HEK293 (cell line): ENCODE data around the gene ANKRD11.

Experiments used
- ZNF202 ChIP-seq: fragments of 450-650 bp; formaldehyde crosslinking; IDR thresholded peaks from 2 replicates; pipeline ENCODE4 v1.5.1; 2016; ENCODE audit warnings: missing biosample characterization, missing genetic modification characterization, borderline replicate concordance
- ZNF292 ChIP-seq: fragments of 450-650 bp; formaldehyde crosslinking; IDR thresholded peaks from 2 replicates; pipeline ENCODE4 v1.5.1; 2016; ENCODE audit warnings: low read depth, missing biosample characterization, missing genetic modification characterization, borderline replicate concordance
- ZNF37A ChIP-seq: fragments of 450-650 bp; IDR thresholded peaks from 2 replicates; pipeline ENCODE4 v1.5.1; 2018; ENCODE audit warnings: missing biosample characterization, missing genetic modification characterization
- ZNF510 ChIP-seq: fragments of 450-650 bp; formaldehyde crosslinking; IDR thresholded peaks from 2 replicates; pipeline ENCODE4 v1.5.1; 2018; ENCODE audit warnings: mild to moderate bottlenecking, missing genetic modification characterization, missing biosample characterization; ENCODE audit not compliant: insufficient replicate concordance
- ZNF549 ChIP-seq: fragments of 450-650 bp; IDR thresholded peaks from 2 replicates; pipeline ENCODE4 v1.5.1; 2018; ENCODE audit warnings: missing biosample characterization, missing genetic modification characterization, mild to moderate bottlenecking, inconsistent platforms, moderate library complexity
- ZNF707 ChIP-seq: fragments of 450-650 bp; formaldehyde crosslinking; IDR thresholded peaks from 2 replicates; pipeline ENCODE4 v1.5.1; 2016; ENCODE audit warnings: missing biosample characterization, missing genetic modification characterization
- ZSCAN23 ChIP-seq: fragments of 450-650 bp; formaldehyde crosslinking; IDR thresholded peaks from 2 replicates; pipeline ENCODE4 v1.5.1; 2016; ENCODE audit warnings: missing biosample characterization, missing genetic modification characterization
- TF ChIP-seq, protein P1 (sequence below): fragments of 450-650 bp; IDR thresholded peaks from 2 replicates; pipeline ENCODE4 v1.5.1; 2018; ENCODE audit warnings: missing biosample characterization, mild to moderate bottlenecking, missing genetic modification characterization
- TF ChIP-seq, protein P2 (sequence below): fragments of 450-650 bp; formaldehyde crosslinking; IDR thresholded peaks from 2 replicates; pipeline ENCODE4 v1.5.1; 2017; ENCODE audit warnings: missing biosample characterization, mild to moderate bottlenecking, missing genetic modification characterization, moderate library complexity
- TF ChIP-seq, protein P3 (sequence below): fragments of 450-650 bp; IDR thresholded peaks from 2 replicates; pipeline ENCODE4 v1.5.1; 2018; ENCODE audit warnings: missing biosample characterization, missing genetic modification characterization
- TF ChIP-seq, protein P4 (sequence below): fragments of 450-650 bp; formaldehyde crosslinking; IDR thresholded peaks from 2 replicates; pipeline ENCODE4 v1.5.1; 2016; ENCODE audit warnings: missing biosample characterization, missing genetic modification characterization
- TF ChIP-seq, protein P5 (sequence below): fragments of 450-650 bp; formaldehyde crosslinking; IDR thresholded peaks from 2 replicates; pipeline ENCODE4 v1.5.1; 2017; ENCODE audit warnings: missing biosample characterization, missing genetic modification characterization
- TF ChIP-seq, protein P6 (sequence below): fragments of 450-650 bp; formaldehyde crosslinking; IDR thresholded peaks from 2 replicates; pipeline ENCODE4 v1.5.1; 2016; ENCODE audit warnings: missing biosample characterization, missing genetic modification characterization
- TF ChIP-seq, protein P7 (sequence below): fragments of 450-650 bp; formaldehyde crosslinking; IDR thresholded peaks from 2 replicates; pipeline ENCODE4 v1.5.1; 2016; ENCODE audit warnings: missing biosample characterization, missing genetic modification characterization
- TF ChIP-seq, protein P8 (sequence below): sonication (generic); formaldehyde crosslinking; IDR thresholded peaks from 2 replicates; pipeline ENCODE4 v1.8.1; 2022; ENCODE audit warnings: mild to moderate bottlenecking, moderate library complexity, missing genetic modification reagents
- TF ChIP-seq, protein P9 (sequence below): fragments of 450-650 bp; formaldehyde crosslinking; IDR thresholded peaks from 2 replicates; pipeline ENCODE4 v1.5.1; 2016; ENCODE audit warnings: missing biosample characterization, missing genetic modification characterization, borderline replicate concordance

Gene ANKRD11

DNA sequence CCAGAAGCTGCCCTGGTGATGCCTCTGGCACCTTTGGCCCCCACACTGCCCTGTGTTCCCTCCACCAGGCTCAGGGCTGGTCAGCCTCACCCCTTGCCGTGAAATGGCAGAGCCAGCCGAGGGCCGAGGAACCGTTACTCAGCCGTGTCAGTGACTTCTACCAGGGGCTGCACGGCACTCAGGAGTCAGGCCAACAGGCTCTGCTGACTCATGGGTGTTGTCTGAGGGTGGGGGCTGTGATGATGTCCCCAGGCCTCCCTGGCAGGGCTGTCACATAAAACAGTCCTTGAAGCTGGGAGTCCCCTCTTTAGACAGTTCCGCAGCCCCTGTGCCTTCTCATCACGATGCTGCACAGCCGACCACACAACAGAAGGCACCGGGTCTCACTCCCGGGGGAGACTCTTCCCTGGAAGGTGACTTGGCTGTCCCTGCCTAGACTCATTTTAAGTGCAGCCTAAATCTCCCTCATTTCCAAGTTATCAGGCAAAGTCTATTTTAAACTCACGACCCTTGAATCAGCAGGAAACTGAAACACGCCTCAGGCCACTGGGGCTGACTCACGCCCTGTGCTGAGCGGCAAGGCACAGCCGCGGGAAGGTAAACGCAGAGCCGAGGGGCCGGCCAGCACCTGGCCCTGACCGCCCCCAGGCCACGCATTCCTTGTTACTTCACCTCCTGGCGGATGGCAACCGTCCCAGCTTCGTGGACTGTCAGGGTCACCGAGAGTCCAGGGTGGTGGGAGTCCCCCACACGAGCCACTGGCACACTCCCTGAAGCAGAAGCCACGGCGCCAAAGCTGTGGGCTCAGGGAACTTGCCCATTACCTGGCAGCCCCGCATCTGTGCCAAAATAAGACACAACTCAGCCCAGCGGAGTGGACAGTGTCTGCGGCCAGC is 170.2 kb downstream of the ANKRD11 start (continued):
- TF ChIP-seq, protein P1, sequence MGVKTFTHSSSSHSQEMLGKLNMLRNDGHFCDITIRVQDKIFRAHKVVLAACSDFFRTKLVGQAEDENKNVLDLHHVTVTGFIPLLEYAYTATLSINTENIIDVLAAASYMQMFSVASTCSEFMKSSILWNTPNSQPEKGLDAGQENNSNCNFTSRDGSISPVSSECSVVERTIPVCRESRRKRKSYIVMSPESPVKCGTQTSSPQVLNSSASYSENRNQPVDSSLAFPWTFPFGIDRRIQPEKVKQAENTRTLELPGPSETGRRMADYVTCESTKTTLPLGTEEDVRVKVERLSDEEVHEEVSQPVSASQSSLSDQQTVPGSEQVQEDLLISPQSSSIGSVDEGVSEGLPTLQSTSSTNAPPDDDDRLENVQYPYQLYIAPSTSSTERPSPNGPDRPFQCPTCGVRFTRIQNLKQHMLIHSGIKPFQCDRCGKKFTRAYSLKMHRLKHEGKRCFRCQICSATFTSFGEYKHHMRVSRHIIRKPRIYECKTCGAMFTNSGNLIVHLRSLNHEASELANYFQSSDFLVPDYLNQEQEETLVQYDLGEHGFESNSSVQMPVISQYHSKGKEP, result no peak
- TF ChIP-seq ZNF549 (tag by site-specific recombination) (no peak), ZNF202 (tag by site-specific recombination) (no peak), ZSCAN23 (no peak), ZNF292 (tag by site-specific recombination) (no peak), ZNF707 (tag by site-specific recombination) (no peak), ZNF37A (tag by site-specific recombination) (no peak), ZNF510 (tag by site-specific recombination) (no peak)
- TF ChIP-seq, protein P2, sequence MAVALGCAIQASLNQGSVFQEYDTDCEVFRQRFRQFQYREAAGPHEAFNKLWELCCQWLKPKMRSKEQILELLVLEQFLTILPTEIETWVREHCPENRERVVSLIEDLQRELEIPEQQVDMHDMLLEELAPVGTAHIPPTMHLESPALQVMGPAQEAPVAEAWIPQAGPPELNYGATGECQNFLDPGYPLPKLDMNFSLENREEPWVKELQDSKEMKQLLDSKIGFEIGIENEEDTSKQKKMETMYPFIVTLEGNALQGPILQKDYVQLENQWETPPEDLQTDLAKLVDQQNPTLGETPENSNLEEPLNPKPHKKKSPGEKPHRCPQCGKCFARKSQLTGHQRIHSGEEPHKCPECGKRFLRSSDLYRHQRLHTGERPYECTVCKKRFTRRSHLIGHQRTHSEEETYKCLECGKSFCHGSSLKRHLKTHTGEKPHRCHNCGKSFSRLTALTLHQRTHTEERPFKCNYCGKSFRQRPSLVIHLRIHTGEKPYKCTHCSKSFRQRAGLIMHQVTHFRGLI (tag by site-specific recombination), result 0 out of 2 replicates have a peak, but pooled peaks have one; percentile 18
- TF ChIP-seq, protein P3, sequence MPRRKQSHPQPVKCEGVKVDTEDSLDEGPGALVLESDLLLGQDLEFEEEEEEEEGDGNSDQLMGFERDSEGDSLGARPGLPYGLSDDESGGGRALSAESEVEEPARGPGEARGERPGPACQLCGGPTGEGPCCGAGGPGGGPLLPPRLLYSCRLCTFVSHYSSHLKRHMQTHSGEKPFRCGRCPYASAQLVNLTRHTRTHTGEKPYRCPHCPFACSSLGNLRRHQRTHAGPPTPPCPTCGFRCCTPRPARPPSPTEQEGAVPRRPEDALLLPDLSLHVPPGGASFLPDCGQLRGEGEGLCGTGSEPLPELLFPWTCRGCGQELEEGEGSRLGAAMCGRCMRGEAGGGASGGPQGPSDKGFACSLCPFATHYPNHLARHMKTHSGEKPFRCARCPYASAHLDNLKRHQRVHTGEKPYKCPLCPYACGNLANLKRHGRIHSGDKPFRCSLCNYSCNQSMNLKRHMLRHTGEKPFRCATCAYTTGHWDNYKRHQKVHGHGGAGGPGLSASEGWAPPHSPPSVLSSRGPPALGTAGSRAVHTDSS, result no peak
- TF ChIP-seq, protein P4, sequence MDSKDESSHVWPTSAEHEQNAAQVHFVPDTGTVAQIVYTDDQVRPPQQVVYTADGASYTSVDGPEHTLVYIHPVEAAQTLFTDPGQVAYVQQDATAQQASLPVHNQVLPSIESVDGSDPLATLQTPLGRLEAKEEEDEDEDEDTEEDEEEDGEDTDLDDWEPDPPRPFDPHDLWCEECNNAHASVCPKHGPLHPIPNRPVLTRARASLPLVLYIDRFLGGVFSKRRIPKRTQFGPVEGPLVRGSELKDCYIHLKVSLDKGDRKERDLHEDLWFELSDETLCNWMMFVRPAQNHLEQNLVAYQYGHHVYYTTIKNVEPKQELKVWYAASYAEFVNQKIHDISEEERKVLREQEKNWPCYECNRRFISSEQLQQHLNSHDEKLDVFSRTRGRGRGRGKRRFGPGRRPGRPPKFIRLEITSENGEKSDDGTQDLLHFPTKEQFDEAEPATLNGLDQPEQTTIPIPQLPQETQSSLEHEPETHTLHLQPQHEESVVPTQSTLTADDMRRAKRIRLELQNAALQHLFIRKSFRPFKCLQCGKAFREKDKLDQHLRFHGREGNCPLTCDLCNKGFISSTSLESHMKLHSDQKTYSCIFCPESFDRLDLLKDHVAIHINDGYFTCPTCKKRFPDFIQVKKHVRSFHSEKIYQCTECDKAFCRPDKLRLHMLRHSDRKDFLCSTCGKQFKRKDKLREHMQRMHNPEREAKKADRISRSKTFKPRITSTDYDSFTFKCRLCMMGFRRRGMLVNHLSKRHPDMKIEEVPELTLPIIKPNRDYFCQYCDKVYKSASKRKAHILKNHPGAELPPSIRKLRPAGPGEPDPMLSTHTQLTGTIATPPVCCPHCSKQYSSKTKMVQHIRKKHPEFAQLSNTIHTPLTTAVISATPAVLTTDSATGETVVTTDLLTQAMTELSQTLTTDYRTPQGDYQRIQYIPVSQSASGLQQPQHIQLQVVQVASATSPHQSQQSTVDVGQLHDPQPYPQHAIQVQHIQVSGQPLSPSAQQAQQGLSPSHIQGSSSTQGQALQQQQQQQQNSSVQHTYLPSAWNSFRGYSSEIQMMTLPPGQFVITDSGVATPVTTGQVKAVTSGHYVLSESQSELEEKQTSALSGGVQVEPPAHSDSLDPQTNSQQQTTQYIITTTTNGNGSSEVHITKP (tag by site-specific recombination), result peak; percentile 38
- TF ChIP-seq, protein P5, sequence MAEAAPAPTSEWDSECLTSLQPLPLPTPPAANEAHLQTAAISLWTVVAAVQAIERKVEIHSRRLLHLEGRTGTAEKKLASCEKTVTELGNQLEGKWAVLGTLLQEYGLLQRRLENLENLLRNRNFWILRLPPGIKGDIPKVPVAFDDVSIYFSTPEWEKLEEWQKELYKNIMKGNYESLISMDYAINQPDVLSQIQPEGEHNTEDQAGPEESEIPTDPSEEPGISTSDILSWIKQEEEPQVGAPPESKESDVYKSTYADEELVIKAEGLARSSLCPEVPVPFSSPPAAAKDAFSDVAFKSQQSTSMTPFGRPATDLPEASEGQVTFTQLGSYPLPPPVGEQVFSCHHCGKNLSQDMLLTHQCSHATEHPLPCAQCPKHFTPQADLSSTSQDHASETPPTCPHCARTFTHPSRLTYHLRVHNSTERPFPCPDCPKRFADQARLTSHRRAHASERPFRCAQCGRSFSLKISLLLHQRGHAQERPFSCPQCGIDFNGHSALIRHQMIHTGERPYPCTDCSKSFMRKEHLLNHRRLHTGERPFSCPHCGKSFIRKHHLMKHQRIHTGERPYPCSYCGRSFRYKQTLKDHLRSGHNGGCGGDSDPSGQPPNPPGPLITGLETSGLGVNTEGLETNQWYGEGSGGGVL, result 0 out of 2 replicates have a peak, but pooled peaks have one; percentile 7
- TF ChIP-seq, protein P6, sequence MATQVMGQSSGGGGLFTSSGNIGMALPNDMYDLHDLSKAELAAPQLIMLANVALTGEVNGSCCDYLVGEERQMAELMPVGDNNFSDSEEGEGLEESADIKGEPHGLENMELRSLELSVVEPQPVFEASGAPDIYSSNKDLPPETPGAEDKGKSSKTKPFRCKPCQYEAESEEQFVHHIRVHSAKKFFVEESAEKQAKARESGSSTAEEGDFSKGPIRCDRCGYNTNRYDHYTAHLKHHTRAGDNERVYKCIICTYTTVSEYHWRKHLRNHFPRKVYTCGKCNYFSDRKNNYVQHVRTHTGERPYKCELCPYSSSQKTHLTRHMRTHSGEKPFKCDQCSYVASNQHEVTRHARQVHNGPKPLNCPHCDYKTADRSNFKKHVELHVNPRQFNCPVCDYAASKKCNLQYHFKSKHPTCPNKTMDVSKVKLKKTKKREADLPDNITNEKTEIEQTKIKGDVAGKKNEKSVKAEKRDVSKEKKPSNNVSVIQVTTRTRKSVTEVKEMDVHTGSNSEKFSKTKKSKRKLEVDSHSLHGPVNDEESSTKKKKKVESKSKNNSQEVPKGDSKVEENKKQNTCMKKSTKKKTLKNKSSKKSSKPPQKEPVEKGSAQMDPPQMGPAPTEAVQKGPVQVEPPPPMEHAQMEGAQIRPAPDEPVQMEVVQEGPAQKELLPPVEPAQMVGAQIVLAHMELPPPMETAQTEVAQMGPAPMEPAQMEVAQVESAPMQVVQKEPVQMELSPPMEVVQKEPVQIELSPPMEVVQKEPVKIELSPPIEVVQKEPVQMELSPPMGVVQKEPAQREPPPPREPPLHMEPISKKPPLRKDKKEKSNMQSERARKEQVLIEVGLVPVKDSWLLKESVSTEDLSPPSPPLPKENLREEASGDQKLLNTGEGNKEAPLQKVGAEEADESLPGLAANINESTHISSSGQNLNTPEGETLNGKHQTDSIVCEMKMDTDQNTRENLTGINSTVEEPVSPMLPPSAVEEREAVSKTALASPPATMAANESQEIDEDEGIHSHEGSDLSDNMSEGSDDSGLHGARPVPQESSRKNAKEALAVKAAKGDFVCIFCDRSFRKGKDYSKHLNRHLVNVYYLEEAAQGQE (tag by site-specific recombination), result no peak
- TF ChIP-seq, protein P7, sequence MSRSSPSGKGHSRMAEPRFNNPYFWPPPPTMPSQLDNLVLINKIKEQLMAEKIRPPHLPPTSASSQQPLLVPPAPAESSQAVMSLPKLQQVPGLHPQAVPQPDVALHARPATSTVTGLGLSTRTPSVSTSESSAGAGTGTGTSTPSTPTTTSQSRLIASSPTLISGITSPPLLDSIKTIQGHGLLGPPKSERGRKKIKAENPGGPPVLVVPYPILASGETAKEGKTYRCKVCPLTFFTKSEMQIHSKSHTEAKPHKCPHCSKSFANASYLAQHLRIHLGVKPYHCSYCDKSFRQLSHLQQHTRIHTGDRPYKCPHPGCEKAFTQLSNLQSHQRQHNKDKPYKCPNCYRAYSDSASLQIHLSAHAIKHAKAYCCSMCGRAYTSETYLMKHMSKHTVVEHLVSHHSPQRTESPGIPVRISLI (tag by site-specific recombination), result no peak
- TF ChIP-seq, protein P8, sequence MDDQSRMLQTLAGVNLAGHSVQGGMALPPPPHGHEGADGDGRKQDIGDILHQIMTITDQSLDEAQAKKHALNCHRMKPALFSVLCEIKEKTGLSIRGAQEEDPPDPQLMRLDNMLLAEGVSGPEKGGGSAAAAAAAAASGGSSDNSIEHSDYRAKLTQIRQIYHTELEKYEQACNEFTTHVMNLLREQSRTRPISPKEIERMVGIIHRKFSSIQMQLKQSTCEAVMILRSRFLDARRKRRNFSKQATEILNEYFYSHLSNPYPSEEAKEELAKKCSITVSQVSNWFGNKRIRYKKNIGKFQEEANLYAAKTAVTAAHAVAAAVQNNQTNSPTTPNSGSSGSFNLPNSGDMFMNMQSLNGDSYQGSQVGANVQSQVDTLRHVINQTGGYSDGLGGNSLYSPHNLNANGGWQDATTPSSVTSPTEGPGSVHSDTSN (CRISPR knock-in tag), result no peak
- TF ChIP-seq, protein P9, sequence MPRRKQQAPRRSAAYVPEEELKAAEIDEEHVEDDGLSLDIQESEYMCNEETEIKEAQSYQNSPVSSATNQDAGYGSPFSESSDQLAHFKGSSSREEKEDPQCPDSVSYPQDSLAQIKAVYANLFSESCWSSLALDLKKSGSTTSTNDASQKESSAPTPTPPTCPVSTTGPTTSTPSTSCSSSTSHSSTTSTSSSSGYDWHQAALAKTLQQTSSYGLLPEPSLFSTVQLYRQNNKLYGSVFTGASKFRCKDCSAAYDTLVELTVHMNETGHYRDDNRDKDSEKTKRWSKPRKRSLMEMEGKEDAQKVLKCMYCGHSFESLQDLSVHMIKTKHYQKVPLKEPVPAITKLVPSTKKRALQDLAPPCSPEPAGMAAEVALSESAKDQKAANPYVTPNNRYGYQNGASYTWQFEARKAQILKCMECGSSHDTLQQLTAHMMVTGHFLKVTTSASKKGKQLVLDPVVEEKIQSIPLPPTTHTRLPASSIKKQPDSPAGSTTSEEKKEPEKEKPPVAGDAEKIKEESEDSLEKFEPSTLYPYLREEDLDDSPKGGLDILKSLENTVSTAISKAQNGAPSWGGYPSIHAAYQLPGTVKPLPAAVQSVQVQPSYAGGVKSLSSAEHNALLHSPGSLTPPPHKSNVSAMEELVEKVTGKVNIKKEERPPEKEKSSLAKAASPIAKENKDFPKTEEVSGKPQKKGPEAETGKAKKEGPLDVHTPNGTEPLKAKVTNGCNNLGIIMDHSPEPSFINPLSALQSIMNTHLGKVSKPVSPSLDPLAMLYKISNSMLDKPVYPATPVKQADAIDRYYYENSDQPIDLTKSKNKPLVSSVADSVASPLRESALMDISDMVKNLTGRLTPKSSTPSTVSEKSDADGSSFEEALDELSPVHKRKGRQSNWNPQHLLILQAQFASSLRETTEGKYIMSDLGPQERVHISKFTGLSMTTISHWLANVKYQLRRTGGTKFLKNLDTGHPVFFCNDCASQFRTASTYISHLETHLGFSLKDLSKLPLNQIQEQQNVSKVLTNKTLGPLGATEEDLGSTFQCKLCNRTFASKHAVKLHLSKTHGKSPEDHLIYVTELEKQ (tag by site-specific recombination), result no peak
